Thyroid gland (tissue), 4 donors: ENCODE results near the gene AMN1. TPM values are rescaled to one million over a fixed set of nuclear protein-coding genes. Genes with fewer than 3 reads are reported as not detected.
"Not testable (repeated sequence)": the region's sequence is repeated elsewhere in the genome, so short reads cannot be mapped to it uniquely, and the experiment has no call there.

ENCODE experiments used
- DNase-seq, 2 donors: peaks; one replicate each; pipeline ENCODE4 v3.0.0-alpha.2; 2019
- H3K27ac ChIP-seq, 3 donors: fragments of 200-600 bp; sonication (generic); 1 replicate in 2 of 3; 2 replicates in 1 of 3; pipeline ENCODE4 v1.5.1; 2016 to 2019; ENCODE audit warnings: mild to moderate bottlenecking in 1 of 3, moderate library complexity in 1 of 3
- H3K27me3 ChIP-seq: fragments of 200-600 bp; sonication (generic); one replicate; pipeline ENCODE4 v1.5.1; 2019
- H3K36me3 ChIP-seq, 2 donors: fragments of 200-600 bp; sonication (generic); one replicate each; pipeline ENCODE4 v1.5.1; 2016 to 2019
- H3K4me1 ChIP-seq, 2 donors: fragments of 200-600 bp; sonication (generic); one replicate each; pipeline ENCODE4 v1.5.1; 2017 to 2019
- H3K4me3 ChIP-seq, 3 donors: fragments of 200-600 bp; sonication (generic); replicated peaks in 1 of 3; 1 replicate in 2 of 3; 2 replicates in 1 of 3; pipeline ENCODE4 v1.5.1; 2016; ENCODE audit warnings: mild to moderate bottlenecking in 1 of 3
- H3K9me3 ChIP-seq: fragments of 200-600 bp; sonication (generic); one replicate; pipeline ENCODE4 v1.5.1; 2017
- CTCF ChIP-seq, 6 experiments: fragments of 200-600 bp in 3 of 6; fragments of 450-650 bp in 3 of 6; sonication (generic) in 3 of 6; IDR thresholded peaks; one replicate each; pipeline ENCODE4 v1.5.1; 2016 to 2019; ENCODE audit warnings: antibody characterized with exemption in 6 of 6, mild to moderate bottlenecking in 2 of 6, inconsistent platforms in 1 of 6, moderate library complexity in 1 of 6
- POLR2A ChIP-seq, 2 donors: fragments of 450-650 bp; IDR thresholded peaks; one replicate each; pipeline ENCODE4 v1.6.1; 2017; ENCODE audit warnings: antibody characterized with exemption in 2 of 2, mild to moderate bottlenecking in 2 of 2, moderate library complexity in 1 of 2
- WGBS, 2 donors: methylation state at CpG; one replicate each; pipeline ENCODE4 v1.1.5; 2017; 5-methylcytosine and 5-hydroxymethylcytosine counted together
- intact Hi-C: fragments of 100-400 bp; cut with DNase I; formaldehyde crosslinking; loops from one replicate; pipeline ENCODE4 v1.15.1; 2023
- total RNA-seq, 4 donors: library from RNA; depleted of rRNA; stranded (reverse); fragments of >200 nt; gene quantifications; one replicate each; pipeline ENCODE4 v1.2.3, GENCODE V29; 2016

The AMN1 gene
- total RNA-seq, 4 donors from 2014 or later = 4.8 to 21.0 (median 8.8) TPM

DNA sequence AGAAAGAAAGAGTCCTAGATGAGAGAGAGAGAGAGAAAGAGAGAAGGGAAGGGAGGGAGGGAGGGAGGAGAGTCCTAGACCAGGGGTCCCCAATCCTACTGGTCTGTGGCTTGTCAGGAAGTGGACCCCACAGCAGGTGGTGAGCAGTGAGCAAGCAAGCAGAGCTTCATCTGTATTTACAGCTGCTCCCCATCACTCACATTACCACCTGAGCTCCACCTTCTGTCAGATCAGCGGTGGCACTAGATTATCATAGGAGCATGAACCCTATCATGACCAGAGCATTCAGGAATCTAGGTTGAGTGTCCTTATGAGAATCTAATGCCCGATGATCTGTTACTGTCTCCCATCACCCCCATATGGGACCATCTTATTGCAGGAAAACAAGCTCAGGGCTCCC, 39.2 kb upstream of the AMN1 start:
- intact Hi-C loops = no loop called here
- Histone ChIP-seq H3K27ac (no peak overlapping the region), H3K9me3 (no peaks in the 10 kb centered on the region), H3K27me3 (no peaks in the 10 kb centered on the region), H3K4me1 (no peaks in the 10 kb centered on the region), H3K36me3 (no peaks in the 10 kb centered on the region), H3K4me3 (no peak overlapping the region)
- 81 to 95% methylated on average over 2 of the region's 2 CpGs for WGBS, 2 donors
- no peak for DNase-seq
- TF ChIP-seq POLR2A (IDR thresholded peaks at IDR 0.05) (no peak), CTCF (IDR thresholded peaks at IDR 0.05) (no peak)

DNA sequence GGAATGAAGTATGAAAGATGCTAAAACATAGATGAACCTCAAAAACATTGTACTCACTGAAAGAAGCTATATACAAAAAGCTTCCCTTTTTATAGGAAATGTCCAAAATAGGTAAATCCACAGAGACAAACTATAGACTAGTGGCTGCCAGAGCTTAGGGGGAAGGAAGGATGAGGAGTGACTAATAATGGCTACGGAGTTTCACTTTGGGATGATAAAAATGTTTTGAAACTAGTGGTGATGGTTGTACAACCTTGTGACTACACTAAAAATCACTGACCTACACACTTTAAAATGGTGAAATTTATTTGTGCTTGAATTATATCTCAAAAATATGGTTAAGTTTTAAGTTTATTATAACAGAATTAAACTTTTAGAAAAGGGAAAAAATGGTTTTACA, 37.1 kb upstream of the AMN1 start:
- H3K27me3 ChIP-seq = no peaks in the 10 kb centered on the region
- H3K4me3 ChIP-seq = no peak overlapping the region
- 74 to 85% methylated on average over 1 of the region's 1 CpG for WGBS, 2 donors
- DNase-seq = no peak
- intact Hi-C loops = no loop called here
- no peaks in the 10 kb centered on the region for H3K36me3 ChIP-seq
- H3K9me3 ChIP-seq = no peaks in the 10 kb centered on the region
- TF ChIP-seq POLR2A (IDR thresholded peaks at IDR 0.05) = no peak
- TF ChIP-seq CTCF (IDR thresholded peaks at IDR 0.05) = no peak
- H3K4me1 ChIP-seq = no peaks in the 10 kb centered on the region
- no peak overlapping the region for H3K27ac ChIP-seq

GRCh38 chr12:31759632-31760459, 31.0 kb upstream of the AMN1 start:
- DNase-seq = no peak
- TF ChIP-seq POLR2A (IDR thresholded peaks at IDR 0.05) (no peak), CTCF (IDR thresholded peaks at IDR 0.05) (no peak)
- Histone ChIP-seq H3K27ac (no peak overlapping the region), H3K4me3 (no peak overlapping the region), H3K9me3 (no peaks in the 10 kb centered on the region), H3K36me3 (no peaks in the 10 kb centered on the region), H3K4me1 (no peaks in the 10 kb centered on the region), H3K27me3 (no peaks in the 10 kb centered on the region)
- 87 to 92% methylated on average over 4 of the region's 4 CpGs for WGBS, 2 donors
- intact Hi-C loops = no loop called here

DNA sequence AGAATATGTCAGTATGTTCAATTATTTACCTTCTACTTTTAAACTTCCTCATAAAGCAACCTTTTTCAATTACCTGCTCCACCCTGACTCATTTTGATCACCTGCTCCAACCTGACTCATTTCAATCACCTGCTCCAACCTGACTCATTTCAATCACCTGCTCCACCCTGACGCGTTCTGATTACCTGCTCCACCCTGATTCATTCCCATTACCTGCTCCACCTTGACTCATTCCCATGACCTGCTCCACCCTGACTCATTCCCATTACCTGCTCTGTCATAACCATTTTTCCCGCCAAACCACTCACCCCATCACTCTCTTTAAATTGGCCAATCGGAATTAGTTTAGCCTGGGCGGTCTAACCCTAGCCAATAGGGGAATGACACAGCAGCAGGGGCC, 29.5 kb upstream of the AMN1 start:
- H3K4me1 ChIP-seq, H3K27ac ChIP-seq, DNase-seq, H3K27me3 ChIP-seq, H3K4me3 ChIP-seq, intact Hi-C loops, H3K9me3 ChIP-seq, H3K36me3 ChIP-seq: not testable (repeated sequence)
- 93 to 97% methylated on average over 5 of the region's 5 CpGs for WGBS, 2 donors

- no peak for TF ChIP-seq POLR2A (IDR thresholded peaks at IDR 0.05)
- TF ChIP-seq CTCF (IDR thresholded peaks at IDR 0.05) = no peak
- H3K4me1 ChIP-seq = no peaks in the 10 kb centered on the region
- H3K4me3 ChIP-seq = no peak overlapping the region
- intact Hi-C loops = no loop called here
- H3K9me3 ChIP-seq = no peaks in the 10 kb centered on the region
- no peaks in the 10 kb centered on the region for H3K27me3 ChIP-seq
- H3K27ac ChIP-seq = no peak overlapping the region
- no peaks in the 10 kb centered on the region for H3K36me3 ChIP-seq
- no peak for DNase-seq
- 75 to 85% methylated on average over 1 of the region's 1 CpG for WGBS, 2 donors
These were observed 28.2 kb upstream of the AMN1 start for GRCh38 chr12:31756977-31757420.
